HepG2 (cell line): ENCODE measurements around the gene ACTN3. TPM values are rescaled to one million over a fixed set of nuclear protein-coding genes. Genes with fewer than 3 reads are reported as not detected.

ENCODE experiments used
- ATAC-seq: fragments of 200-7000 bp; cut with Tn5 transposase; 3 replicates; pipeline ENCODE4 v1.9.1; 2020; ENCODE audit warnings: mild to moderate bottlenecking, moderate library complexity
- BruUV-seq: library from RNA; stranded (reverse); fragments of 400-500 nt; replicated peaks from 2 replicates; lab custom pipeline; 2021; lab: Mats Ljungman, UMichigan
- CTCF ChIA-PET: fragments of 300-600 bp; formaldehyde crosslinking; extraction: SDS; loops from one replicate; lab custom pipeline; 2021; ENCODE audit warnings: low total read pairs, inconsistent platforms, low intra/inter-chr PET ratio; lab: Yijun Ruan, JAX
- POLR2A ChIA-PET: fragments of 350-600 bp; sonication (Branson Sonifier 250); formaldehyde crosslinking; loops from one replicate; lab custom pipeline; 2020; ENCODE audit warnings: antibody characterized with exemption, inconsistent platforms; lab: Yijun Ruan, JAX
- DNase-seq: peaks from one replicate; pipeline ENCODE4 v3.0.0-alpha.2; 2015; ENCODE audit warnings: low spot score
- FAIRE-seq: peaks from 3 replicates; lab custom pipeline; 2011; peaks lifted over from hg19 to GRCh38; lab: Jason Lieb, UNC
- H2AFZ ChIP-seq: one replicate; pipeline ENCODE4 v1.6.1; 2011; ENCODE audit warnings: low read length, inconsistent platforms
- H3K27ac ChIP-seq: fragments of 300-600 bp; 3 replicates; pipeline ENCODE4 v1.8.0; 2011; ENCODE audit warnings: mixed run types, mild to moderate bottlenecking, mixed read lengths, low read length, inconsistent platforms; ENCODE audit not compliant: insufficient read depth; ENCODE audit errors: extremely low read length
- H3K27me3 ChIP-seq, 2 experiments: fragments of 200-600 bp in 1 of 2; 2 replicates in 1 of 2; 3 replicates in 1 of 2; pipeline versions ENCODE4 v1.6.0 to v1.8.0; 2011; ENCODE audit warnings: low read length in 2 of 2, mild to moderate bottlenecking in 2 of 2, moderate library complexity in 2 of 2, inconsistent platforms in 1 of 2; ENCODE audit not compliant: insufficient read depth in 2 of 2, control insufficient read depth in 1 of 2
- H3K36me3 ChIP-seq, 2 experiments: fragments of 200-600 bp in 1 of 2; replicated peaks in 1 of 2; 2 replicates in 1 of 2; 3 replicates in 1 of 2; pipeline versions ENCODE4 v1.5.1 to v1.8.0; 2011; ENCODE audit warnings: low read length in 2 of 2, inconsistent platforms in 1 of 2; ENCODE audit not compliant: insufficient read depth in 2 of 2, control insufficient read depth in 1 of 2
- H3K4me1 ChIP-seq: 2 replicates; pipeline ENCODE4 v1.5.1; 2012; ENCODE audit warnings: low read length, inconsistent platforms; ENCODE audit not compliant: insufficient read depth
- H3K4me2 ChIP-seq: 2 replicates; pipeline ENCODE4 v1.6.0; 2011; ENCODE audit warnings: low read depth, low read length, inconsistent platforms
- H3K4me3 ChIP-seq, 3 experiments: fragments of 200-600 bp in 1 of 3; sonication (generic), shearing (Covaris generic) in 1 of 3; replicated peaks in 1 of 3; 2 replicates each; pipeline ENCODE4 v1.5.1; 2011 to 2016; ENCODE audit warnings: low read length in 3 of 3, inconsistent platforms in 2 of 3, low read depth in 2 of 3, mild to moderate bottlenecking in 2 of 3, control low read depth in 1 of 3, mixed read lengths in 1 of 3; ENCODE audit not compliant: insufficient read depth in 1 of 3
- H3K79me2 ChIP-seq: one replicate; pipeline ENCODE4 v1.6.1; 2011; ENCODE audit warnings: low read length, inconsistent platforms; ENCODE audit not compliant: insufficient read depth
- H3K9ac ChIP-seq: 2 replicates; pipeline ENCODE4 v1.6.0; 2011; ENCODE audit warnings: mild to moderate bottlenecking, low read depth, low read length, inconsistent platforms; ENCODE audit not compliant: insufficient read depth
- H3K9me3 ChIP-seq: 2 replicates; pipeline ENCODE4 v1.5.1; 2012; ENCODE audit warnings: mild to moderate bottlenecking, low read length
- H4K20me1 ChIP-seq: 2 replicates; pipeline ENCODE4 v1.6.0; 2011; ENCODE audit warnings: inconsistent platforms, mild to moderate bottlenecking, low read length, moderate library complexity; ENCODE audit not compliant: insufficient read depth
- ATF4 ChIP-seq, 2 experiments: fragments of 450-650 bp in 1 of 2; sonication (generic) in 1 of 2; formaldehyde crosslinking; IDR thresholded peaks; 2 replicates each; pipeline versions ENCODE4 v1.5.0 to v1.8.0; 2020 to 2022; ENCODE audit warnings: mild to moderate bottlenecking in 1 of 2, missing genetic modification reagents in 1 of 2
- MXD1 ChIP-seq: sonication (generic); formaldehyde crosslinking; IDR thresholded peaks from 2 replicates; pipeline ENCODE4 v1.4.0; 2020; ENCODE audit warnings: mild to moderate bottlenecking, missing genetic modification reagents
- SAFB2 ChIP-seq: sonication (generic); formaldehyde crosslinking; IDR thresholded peaks from 2 replicates; pipeline ENCODE4 v1.5.1; 2020; ENCODE audit warnings: missing genetic modification reagents, low read depth, mild to moderate bottlenecking, borderline replicate concordance
- SETDB1 ChIP-seq: sonication (generic); formaldehyde crosslinking; IDR thresholded peaks from 2 replicates; pipeline ENCODE4 v1.5.1; 2020; ENCODE audit warnings: missing genetic modification reagents, mild to moderate bottlenecking, borderline replicate concordance
- TCF12 ChIP-seq, 2 experiments: fragments of 450-650 bp in 1 of 2; sonication (generic) in 1 of 2; formaldehyde crosslinking in 1 of 2; IDR thresholded peaks; 2 replicates each; pipeline versions ENCODE4 v1.6.1 to v1.8.0; 2017 to 2022; ENCODE audit warnings: antibody characterized with exemption in 1 of 2, mild to moderate bottlenecking in 1 of 2, missing genetic modification reagents in 1 of 2, moderate library complexity in 1 of 2
- ZBTB26 ChIP-seq: IDR thresholded peaks from 2 replicates; pipeline ENCODE4 v1.6.1; 2016; ENCODE audit warnings: missing compliant biosample characterization, missing genetic modification reagents, borderline replicate concordance
- ZNF414 ChIP-seq: sonication (generic); formaldehyde crosslinking; IDR thresholded peaks from 2 replicates; pipeline ENCODE4 v1.5.0; 2020; ENCODE audit warnings: missing genetic modification reagents
- ZNF674 ChIP-seq: sonication (generic); formaldehyde crosslinking; IDR thresholded peaks from 2 replicates; pipeline ENCODE4 v1.5.0; 2020; ENCODE audit warnings: low read depth, mild to moderate bottlenecking, missing genetic modification reagents
- ZNF784 ChIP-seq: sonication (generic); formaldehyde crosslinking; IDR thresholded peaks from 2 replicates; pipeline ENCODE4 v1.5.1; 2020; ENCODE audit warnings: missing genetic modification reagents, mild to moderate bottlenecking, borderline replicate concordance
- ZNF850 ChIP-seq: sonication (generic); formaldehyde crosslinking; conservative IDR thresholded peaks from 2 replicates; pipeline ENCODE4 v1.9.0; 2021; ENCODE audit warnings: mild to moderate bottlenecking, missing genetic modification reagents
- WGBS: methylation state at CpG from one replicate; pipeline ENCODE4 v1.1.6; 2017; ENCODE audit warnings: low lambda C conversion rate; 5-methylcytosine and 5-hydroxymethylcytosine counted together
- in situ Hi-C: cut with HindIII; loops from 2 replicates; pipeline ENCODE4 v1.10.0; 2017; ENCODE audit warnings: low pct_unique_long_range_greater_than_20kb; ENCODE audit not compliant: extremely low pct_ligation_motif_present
- intact Hi-C: fragments of 100-400 bp; cut with micrococcal nuclease; formaldehyde crosslinking; loops from one replicate; pipeline ENCODE4 v1.10.0; 2022; ENCODE audit not compliant: unreplicated experiment
- polyA plus RNA-seq, 8 experiments: library from polyadenylated mRNA; depleted of rRNA in 3 of 8; stranded (reverse) in 7 of 8; unstranded in 1 of 8; fragments of >200 nt; fragmentation: Illumina TruSeq in 4 of 8; extraction: Trizol in 4 of 8; gene quantifications; 2 replicates each; pipeline versions ENCODE4 v1.2.1 to v1.2.3, GENCODE V29; 2011 to 2016; ENCODE audit warnings: low read depth in 4 of 8, missing spikeins in 1 of 8, mixed read lengths in 1 of 8; ENCODE audit not compliant: insufficient read depth in 1 of 8
- total RNA-seq, 5 experiments: library from RNA; depleted of rRNA; stranded (reverse); fragments of >200 nt; fragmentation: Illumina TruSeq; extraction: Trizol; gene quantifications; 2 replicates each; pipeline ENCODE4 v1.2.3, GENCODE V29; 2016; ENCODE audit warnings: low read depth in 1 of 5

The ACTN3 gene
- total and polyA plus RNA-seq, 2 of the 13 experiments (the other 11 are each of a cell fraction or from before 2014, with no cell fraction given): 0.04 to 0.09 TPM

- no TSS peak for BruUV-seq
- in situ Hi-C loops: no loop called here
- H3K9me3 ChIP-seq: no peaks in the 10 kb centered on the region
- no peak for DNase-seq
- CTCF ChIA-PET: no interaction called here
- H3K36me3 ChIP-seq: peaks cover 11 to 41% of the 10 kb centered on the region in 2 experiments
- no peak overlapping the region for H3K4me2 ChIP-seq
- WGBS: 92% methylated on average over 4 of the region's 6 CpGs
- intact Hi-C loops: no loop called here
- no peak for ATAC-seq
- no peaks in the 10 kb centered on the region for H4K20me1 ChIP-seq
- no peaks in the 10 kb centered on the region for H3K27me3 ChIP-seq
- H3K4me1 ChIP-seq: peaks cover 19% of the 10 kb centered on the region
- TF ChIP-seq SETDB1 (CRISPR knock-in tag): no peak
- TF ChIP-seq TCF12 (IDR thresholded peaks at IDR 0.05): no peak
- no peak for TF ChIP-seq TCF12 (CRISPR knock-in tag; IDR thresholded peaks at IDR 0.05)
- TF ChIP-seq MXD1 (CRISPR knock-in tag): no peak
- no peak for TF ChIP-seq ZBTB26 (CRISPR knock-in tag)
- TF ChIP-seq, all 625 proteins: peak for 0
- FAIRE-seq: no peak
- POLR2A ChIA-PET: interaction anchor here (0.9 to 1.4 kb wide), 3 partner anchors 10 to 35 kb away, joined by 3 to 5 read pairs (median 4); partner anchors contain the start of genes CCDC87, CCS and RBM4
- H3K79me2 ChIP-seq: no peaks in the 10 kb centered on the region
- H3K9ac ChIP-seq: no peak overlapping the region
- H2AFZ ChIP-seq: no peak overlapping the region
- no peak overlapping the region for H3K4me3 ChIP-seq
- no peak overlapping the region for H3K27ac ChIP-seq
These were observed 56.4 kb downstream of the ACTN3 start for GRCh38 chr11:66603072-66603471.

GRCh38 chr11:66604155-66604554 lies 57.5 kb downstream of the ACTN3 start:
- peaks cover 23% of the 10 kb centered on the region for H3K4me1 ChIP-seq
- ChIA-PET POLR2A (interaction anchor here (4.9 kb wide), 1 partner anchor 12 kb away, joined by 51 read pairs; the partner anchor contains the start of gene RBM14), CTCF (no interaction called here)
- H3K9ac ChIP-seq: no peak overlapping the region
- H3K27ac ChIP-seq: no peak overlapping the region
- 96% methylated on average over 5 of the region's 5 CpGs for WGBS
- H3K27me3 ChIP-seq: no peaks in the 10 kb centered on the region
- H2AFZ ChIP-seq: no peak overlapping the region
- H3K4me2 ChIP-seq: no peak overlapping the region
- H3K79me2 ChIP-seq: no peaks in the 10 kb centered on the region
- H3K4me3 ChIP-seq: no peak overlapping the region
- intact Hi-C loops (no loop called here), in situ Hi-C loops (no loop called here)
- DNase-seq: no peak
- FAIRE-seq: no peak
- H4K20me1 ChIP-seq: no peaks in the 10 kb centered on the region
- H3K36me3 ChIP-seq: peaks cover 9 to 37% of the 10 kb centered on the region in 2 experiments
- ATAC-seq: no peak
- H3K9me3 ChIP-seq: no peaks in the 10 kb centered on the region
- BruUV-seq: no TSS peak
- TF ChIP-seq ZNF414 (CRISPR knock-in tag): no peak
- TF ChIP-seq ATF4 (CRISPR knock-in tag; IDR thresholded peaks at IDR 0.05): no peak
- TF ChIP-seq SAFB2: no peak
- no peak for TF ChIP-seq ZNF850 (CRISPR knock-in tag)
- no peak for TF ChIP-seq ZNF674
- TF ChIP-seq ZNF784 (CRISPR knock-in tag): no peak
